GM18907 (cell line): ENCODE data around the gene ROGDI.
"Not testable (repeated sequence)": the region's sequence is repeated elsewhere in the genome, so short reads cannot be mapped to it uniquely, and the experiment has no call there.

Source experiments
- ATAC-seq: cut with Tn5 transposase; IDR thresholded peaks from one replicate; pipeline ENCODE4 v1.9.1; 2021; ENCODE audit warnings: mild to moderate bottlenecking, moderate library complexity; ENCODE audit not compliant: unreplicated experiment

ROGDI gene

GRCh38 chr16:4792951-4793513 lies 9.4 kb downstream of the ROGDI start:
- no peak for ATAC-seq

GRCh38 chr16:4790871-4791270 lies 11.6 kb downstream of the ROGDI start:
- ATAC-seq: no peak

- no peak for ATAC-seq
These were observed 12.2 kb downstream of the ROGDI start for GRCh38 chr16:4790261-4790660.

GRCh38 chr16:4788910-4789309 lies 13.5 kb downstream of the ROGDI start:
- no peak for ATAC-seq

- no peak for ATAC-seq
These were observed 13.9 kb downstream of the ROGDI start for GRCh38 chr16:4788489-4788889.

GRCh38 chr16:4787627-4788482 lies 14.6 kb downstream of the ROGDI start, which contains the start of gene SEPTIN12:
Gene SEPTIN12, minus strand, starts transcription at chr16:4788345. Its CDS starts 700 bp downstream, at chr16:4787645.
- ATAC-seq: no peak

- no peak for ATAC-seq
These were observed 15.4 kb downstream of the ROGDI start for GRCh38 chr16:4787068-4787467.

GRCh38 chr16:4785758-4786433 lies 16.5 kb downstream of the ROGDI start:
- ATAC-seq: no peak

- not testable (repeated sequence) for ATAC-seq
These were observed 17.9 kb downstream of the ROGDI start for GRCh38 chr16:4784444-4784987.

GRCh38 chr16:4783951-4784336 lies 18.5 kb downstream of the ROGDI start:
- ATAC-seq: no peak

- no peak for ATAC-seq
These were observed 19.0 kb downstream of the ROGDI start for GRCh38 chr16:4783251-4783950.

- ATAC-seq: no peak
These were observed 22.2 kb downstream of the ROGDI start for GRCh38 chr16:4780235-4780634.

- ATAC-seq: no peak
These were observed 24.4 kb downstream of the ROGDI start for GRCh38 chr16:4778050-4778392.

GRCh38 chr16:4777339-4778049 lies 24.9 kb downstream of the ROGDI start:
- ATAC-seq: no peak

GRCh38 chr16:4776141-4776705 lies 26.2 kb downstream of the ROGDI start:
- ATAC-seq: no peak

- ATAC-seq: no peak
These were observed 27.4 kb downstream of the ROGDI start for GRCh38 chr16:4775005-4775404.

GRCh38 chr16:4772351-4772750 lies 30.1 kb downstream of the ROGDI start:
- ATAC-seq: no peak

- ATAC-seq: no peak
These were observed 30.8 kb downstream of the ROGDI start for GRCh38 chr16:4771646-4772045.

GRCh38 chr16:4769306-4769638 lies 33.2 kb downstream of the ROGDI start:
- no peak for ATAC-seq
